ENCODE measurements around the gene NLRP3. TPM values are rescaled to one million over a fixed set of nuclear protein-coding genes. Genes with fewer than 3 reads are reported as not detected.

Gene NLRP3
- total RNA-seq (ENCODE audit: low replicate concordance): 0.23 TPM in 1 of 2 replicates, not detected in the other

GRCh38 chr1:247415423-247416361, at the start of gene NLRP3:
Gene NLRP3, plus strand, starts transcription at chr1:247416173. Its CDS starts 2,628 bp downstream, at chr1:247418801.

Other genes with a start within 250 kb of the NLRP3 start
- 16.0 and 45.1 TPM in 2 replicates for gene ZNF124, start 244.2 kb upstream of the NLRP3 start, total RNA-seq (ENCODE audit: low replicate concordance)
- not detected in 2 replicates for gene VN1R5, start 160.1 kb upstream of the NLRP3 start, total RNA-seq (ENCODE audit: low replicate concordance)
- 4.4 and 11.5 TPM in 2 replicates for gene ZNF496, start 84.3 kb upstream of the NLRP3 start, total RNA-seq (ENCODE audit: low replicate concordance)
- not detected in 2 replicates for gene OR2B11, start 41.9 kb downstream of the NLRP3 start, total RNA-seq (ENCODE audit: low replicate concordance)
- gene OR2C3, start 120.3 kb downstream of the NLRP3 start, total RNA-seq (ENCODE audit: low replicate concordance): not detected in 2 replicates
- not detected in 2 replicates for gene GCSAML, start 133.0 kb downstream of the NLRP3 start, total RNA-seq (ENCODE audit: low replicate concordance)
- not detected in 2 replicates for gene OR2G2, start 172.2 kb downstream of the NLRP3 start, total RNA-seq (ENCODE audit: low replicate concordance)
- not detected in 2 replicates for gene OR2G3, start 189.4 kb downstream of the NLRP3 start, total RNA-seq (ENCODE audit: low replicate concordance)